ENCODE results near the gene SCN5A.

Gene SCN5A

GRCh38 chr3:38649500-38650247 lies at the start of gene SCN5A:
SCN5A (minus strand) TSS chr3:38649687; CDS start chr3:38633307, 16,380 bp downstream.
- peak; percentile 68 for DNase-seq

DNA sequence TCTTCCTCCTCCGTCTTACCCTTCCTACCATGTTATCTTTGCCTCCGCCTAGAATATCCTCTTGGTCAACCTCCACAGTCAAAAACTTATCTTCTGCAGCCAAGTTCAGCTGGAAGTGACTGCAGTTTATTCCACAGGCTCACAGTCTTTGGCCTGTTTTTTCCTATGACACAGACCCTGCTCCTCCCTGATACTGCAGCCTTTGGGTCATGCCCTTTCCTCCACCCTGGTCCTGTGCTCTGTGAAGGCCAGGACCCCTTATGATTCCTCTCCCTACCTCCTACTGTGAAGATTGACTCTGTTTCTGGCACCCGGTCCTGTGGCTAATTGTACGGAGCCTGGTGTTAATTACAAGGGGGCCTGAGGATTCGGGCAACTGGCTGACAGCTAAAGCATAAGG lies 49.3 kb upstream of the SCN5A start:
- DNase-seq, result no peak

GRCh38 chr3:38698061-38698460 lies 48.6 kb upstream of the SCN5A start:
- no peak for DNase-seq

- no peak for DNase-seq
Observed at GRCh38 chr3:38696034-38696433, 46.5 kb upstream of the SCN5A start.

DNA sequence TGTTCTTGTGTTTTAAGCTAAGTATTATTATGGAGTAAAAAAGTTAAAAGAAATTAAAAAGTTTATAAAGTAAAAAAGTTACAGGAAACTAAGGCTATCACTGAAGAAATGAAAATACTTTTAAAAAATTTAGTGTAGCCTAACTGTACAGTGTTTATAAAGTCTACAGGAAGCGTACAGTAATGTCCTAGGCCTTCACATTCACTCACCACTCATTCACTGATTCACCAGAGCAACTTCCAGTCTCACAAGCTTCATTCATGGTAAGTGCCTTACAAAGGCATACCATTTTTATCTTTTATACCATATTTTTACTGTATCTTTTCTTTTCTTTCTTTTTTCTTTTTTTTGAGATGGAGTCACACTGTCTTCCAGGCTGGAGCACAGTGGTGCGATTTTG lies 40.7 kb upstream of the SCN5A start:
- no peak for DNase-seq

DNA sequence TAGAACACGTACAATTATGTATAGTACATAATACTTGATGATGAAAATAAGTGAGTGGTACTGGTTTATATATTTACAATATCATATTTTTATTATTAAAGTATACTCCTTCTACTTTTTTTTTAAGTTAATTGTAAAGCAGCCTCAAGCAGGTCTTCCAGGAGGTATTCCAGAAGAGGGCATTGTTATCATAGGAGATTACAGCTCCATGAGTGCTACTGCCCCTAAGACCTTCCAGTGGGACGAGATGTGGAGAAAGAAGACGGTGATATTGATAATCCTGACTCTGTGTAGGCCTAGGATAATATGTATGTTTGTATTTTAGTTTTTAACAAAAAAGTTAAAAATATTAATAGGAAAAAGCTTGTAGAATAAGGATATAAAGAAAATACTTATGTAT lies 40.3 kb upstream of the SCN5A start:
- no peak for DNase-seq

DNA sequence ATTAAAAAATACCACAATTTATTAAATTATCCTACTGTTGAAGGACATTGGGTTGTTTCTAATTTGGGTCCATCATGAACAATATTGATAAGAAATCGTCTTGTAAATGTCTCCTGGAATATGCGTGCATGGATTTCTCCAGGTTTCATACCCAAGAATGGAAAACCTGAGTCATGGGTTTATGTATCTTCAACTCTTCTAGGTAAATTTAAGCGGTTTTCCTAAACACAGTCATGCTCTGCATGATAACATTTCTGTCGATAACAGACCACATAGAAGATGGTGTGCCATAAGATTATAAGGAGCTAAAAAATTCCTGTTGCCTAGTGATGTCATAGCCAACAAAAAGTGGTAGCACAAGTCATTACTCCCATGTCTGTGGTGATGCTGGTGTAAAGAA lies 39.9 kb upstream of the SCN5A start:
- DNase-seq, result no peak

GRCh38 chr3:38687321-38687720 lies 37.8 kb upstream of the SCN5A start:
- peak; percentile 3 for DNase-seq

DNA sequence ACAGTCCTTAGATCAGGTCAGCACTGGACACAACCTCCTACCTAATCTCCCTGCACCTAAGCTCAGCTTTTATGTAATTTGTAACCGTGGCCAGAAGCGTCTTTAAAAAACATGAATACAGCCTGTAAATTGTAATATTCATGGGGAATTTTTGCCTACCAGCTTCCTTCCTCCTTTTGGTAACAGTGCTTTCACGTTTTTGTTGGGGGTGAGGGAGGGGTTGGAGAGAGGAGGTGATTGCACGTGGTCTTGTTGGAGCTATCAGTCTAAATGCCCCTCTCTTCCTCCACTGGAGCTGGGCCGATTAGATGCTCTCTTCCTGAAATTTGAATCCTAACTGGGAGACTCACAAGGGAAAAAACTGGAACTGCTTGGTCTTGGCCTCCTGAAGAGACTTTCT lies 35.1 kb upstream of the SCN5A start:
- peak; percentile 10 for DNase-seq

- DNase-seq, result no peak
Observed at GRCh38 chr3:38669668-38670067, 20.2 kb upstream of the SCN5A start.

GRCh38 chr3:38662544-38662943 lies 13.1 kb upstream of the SCN5A start:
- peak; percentile 56 for DNase-seq

GRCh38 chr3:38658841-38659240 lies 9.4 kb upstream of the SCN5A start:
- no peak for DNase-seq

GRCh38 chr3:38657369-38657768 lies 7.9 kb upstream of the SCN5A start:
- DNase-seq, result no peak

DNA sequence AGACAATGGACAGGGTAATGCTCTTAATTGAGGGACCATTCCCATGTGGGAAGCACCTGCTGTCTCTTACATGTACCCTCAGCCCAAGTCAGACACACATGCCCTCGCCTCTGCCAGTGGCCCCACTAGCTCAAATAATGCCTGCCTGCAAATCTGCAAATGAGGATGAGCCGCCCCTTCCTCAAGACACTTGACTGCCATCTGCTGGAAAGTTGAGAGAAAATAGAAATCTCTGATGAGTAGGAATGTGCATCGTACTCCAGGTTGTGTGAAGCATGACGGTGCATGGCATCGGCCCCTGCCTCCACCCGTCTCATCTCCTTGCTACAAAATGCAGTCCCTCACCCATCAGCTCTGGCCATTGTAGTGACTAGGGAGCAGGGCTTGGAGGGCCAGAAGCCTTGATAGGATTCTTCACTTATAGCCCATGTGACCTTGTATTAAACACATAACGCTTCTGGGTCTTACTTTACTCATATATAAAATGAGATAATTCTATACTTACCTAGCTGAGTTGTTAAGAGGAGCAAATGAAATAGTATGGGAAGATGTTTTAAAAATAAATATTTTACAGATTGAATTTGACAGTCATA lies 6.3 kb upstream of the SCN5A start:
- DNase-seq, result peak; percentile 75

- DNase-seq, result no peak
Observed at GRCh38 chr3:38653685-38654537, 4.4 kb upstream of the SCN5A start.

DNA sequence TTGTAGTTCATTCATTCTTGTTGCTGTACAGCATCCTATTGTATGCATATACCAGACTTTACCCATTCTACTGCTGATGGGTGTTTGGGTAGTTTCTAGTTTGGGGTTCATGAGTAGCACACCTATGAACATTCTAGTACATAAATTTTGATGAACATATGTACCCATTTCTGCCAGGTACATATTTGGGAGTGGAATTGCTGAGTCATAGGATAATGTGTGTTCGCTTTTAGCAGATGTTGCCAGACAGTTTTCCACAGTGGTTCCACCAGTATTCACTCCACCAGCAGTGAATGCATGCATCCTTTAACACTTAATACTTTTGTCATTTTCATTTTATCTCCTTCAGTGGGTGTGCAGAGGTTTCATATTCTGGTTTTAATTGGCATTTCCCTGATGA lies 3.4 kb upstream of the SCN5A start:
- no peak for DNase-seq

GRCh38 chr3:38651153-38651789 lies 1.8 kb upstream of the SCN5A start:
- peak; percentile 83 for DNase-seq

GRCh38 chr3:38650248-38650951 lies 913 bp upstream of the SCN5A start:
- DNase-seq, result peak; percentile 13

DNA sequence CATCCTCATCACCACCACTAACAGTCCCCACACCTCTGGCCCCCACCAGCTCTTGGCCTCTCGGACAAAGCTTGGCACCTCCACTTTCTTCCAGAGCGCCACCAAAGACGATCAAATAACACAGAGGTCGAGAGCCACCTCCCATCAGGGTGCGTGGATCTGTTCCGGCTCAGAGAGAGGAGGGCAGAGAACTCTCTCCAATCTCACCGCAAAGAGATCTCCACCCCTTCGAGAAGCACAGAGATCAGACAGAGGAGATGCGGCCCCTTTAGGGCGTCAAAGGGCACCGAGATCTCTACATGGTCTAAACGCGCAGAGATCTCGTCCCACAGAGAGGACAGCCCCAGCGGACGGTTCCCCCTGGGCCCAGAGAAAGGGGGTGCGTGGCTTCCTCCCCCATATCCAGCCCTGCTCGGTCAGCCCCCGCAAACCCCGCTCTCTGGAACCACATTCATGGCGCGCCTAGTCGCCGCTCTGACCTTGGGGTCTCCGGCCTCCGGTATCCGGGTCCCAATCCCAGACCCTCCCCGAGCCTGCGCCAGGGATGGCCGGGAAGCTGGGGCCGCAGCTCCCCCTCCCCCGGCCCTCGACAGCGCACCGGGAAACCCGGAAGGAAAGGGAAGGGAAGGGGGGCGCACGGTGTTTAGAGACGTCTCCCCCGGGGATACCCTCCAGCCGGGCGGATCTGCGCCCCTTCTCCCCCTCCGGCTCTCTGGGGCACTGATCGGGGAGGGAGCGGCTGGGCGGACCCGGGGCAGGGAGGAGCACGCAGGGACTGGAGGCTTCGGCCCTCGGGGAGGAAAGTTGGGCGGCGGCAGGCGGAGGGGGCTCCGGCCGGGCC lies 608 bp downstream of the SCN5A start:
- peak; percentile 12 for DNase-seq

- no peak for DNase-seq
Observed at GRCh38 chr3:38648024-38648658, 1.3 kb downstream of the SCN5A start.

All from hematopoietic multipotent progenitor cell treated with erythropoietin and hydrocortisone succinate and interleukin-3 and kit ligand, for 4 days (in vitro differentiated cells).